ENCODE measurements around the gene ATP6V0E2.
"Not testable (repeated sequence)": the region's sequence is repeated elsewhere in the genome, so short reads cannot be mapped to it uniquely, and the experiment has no call there.

DNA sequence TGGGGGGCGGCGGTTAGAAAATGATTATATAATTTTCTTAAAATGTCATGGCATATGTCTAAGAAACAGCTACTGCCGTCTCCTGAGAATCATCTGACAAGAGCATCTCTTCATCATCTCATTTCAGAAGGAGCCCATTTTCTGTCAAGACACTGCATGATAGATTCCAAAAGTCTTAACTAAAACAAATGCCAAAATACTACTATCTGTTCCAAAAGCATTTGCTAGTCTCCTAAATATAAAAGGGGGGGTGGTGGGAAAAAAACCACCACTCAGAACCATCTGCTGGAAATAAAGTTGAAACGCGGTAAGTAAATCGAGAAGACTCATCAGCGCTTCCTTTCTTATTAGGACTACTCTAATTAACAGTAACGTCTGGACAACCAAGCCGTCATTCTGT is 36.5 kb downstream of the ATP6V0E2 start:
- not testable (repeated sequence) for TF ChIP-seq POLR2A (IDR thresholded peaks at IDR 0.05)
- TF ChIP-seq, protein P1, sequence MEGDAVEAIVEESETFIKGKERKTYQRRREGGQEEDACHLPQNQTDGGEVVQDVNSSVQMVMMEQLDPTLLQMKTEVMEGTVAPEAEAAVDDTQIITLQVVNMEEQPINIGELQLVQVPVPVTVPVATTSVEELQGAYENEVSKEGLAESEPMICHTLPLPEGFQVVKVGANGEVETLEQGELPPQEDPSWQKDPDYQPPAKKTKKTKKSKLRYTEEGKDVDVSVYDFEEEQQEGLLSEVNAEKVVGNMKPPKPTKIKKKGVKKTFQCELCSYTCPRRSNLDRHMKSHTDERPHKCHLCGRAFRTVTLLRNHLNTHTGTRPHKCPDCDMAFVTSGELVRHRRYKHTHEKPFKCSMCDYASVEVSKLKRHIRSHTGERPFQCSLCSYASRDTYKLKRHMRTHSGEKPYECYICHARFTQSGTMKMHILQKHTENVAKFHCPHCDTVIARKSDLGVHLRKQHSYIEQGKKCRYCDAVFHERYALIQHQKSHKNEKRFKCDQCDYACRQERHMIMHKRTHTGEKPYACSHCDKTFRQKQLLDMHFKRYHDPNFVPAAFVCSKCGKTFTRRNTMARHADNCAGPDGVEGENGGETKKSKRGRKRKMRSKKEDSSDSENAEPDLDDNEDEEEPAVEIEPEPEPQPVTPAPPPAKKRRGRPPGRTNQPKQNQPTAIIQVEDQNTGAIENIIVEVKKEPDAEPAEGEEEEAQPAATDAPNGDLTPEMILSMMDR (IDR thresholded peaks at IDR 0.05): not testable (repeated sequence)

All from lower leg skin (tissue), 3 donors.